Measurements from ENCODE around the gene FOXP3. TPM values are rescaled to one million over a fixed set of nuclear protein-coding genes. Genes with fewer than 3 reads are reported as not detected.

Gene FOXP3
- polyA plus RNA-seq, 4 donors: 0.47 to 1.2 (median 1.00) TPM

DNA sequence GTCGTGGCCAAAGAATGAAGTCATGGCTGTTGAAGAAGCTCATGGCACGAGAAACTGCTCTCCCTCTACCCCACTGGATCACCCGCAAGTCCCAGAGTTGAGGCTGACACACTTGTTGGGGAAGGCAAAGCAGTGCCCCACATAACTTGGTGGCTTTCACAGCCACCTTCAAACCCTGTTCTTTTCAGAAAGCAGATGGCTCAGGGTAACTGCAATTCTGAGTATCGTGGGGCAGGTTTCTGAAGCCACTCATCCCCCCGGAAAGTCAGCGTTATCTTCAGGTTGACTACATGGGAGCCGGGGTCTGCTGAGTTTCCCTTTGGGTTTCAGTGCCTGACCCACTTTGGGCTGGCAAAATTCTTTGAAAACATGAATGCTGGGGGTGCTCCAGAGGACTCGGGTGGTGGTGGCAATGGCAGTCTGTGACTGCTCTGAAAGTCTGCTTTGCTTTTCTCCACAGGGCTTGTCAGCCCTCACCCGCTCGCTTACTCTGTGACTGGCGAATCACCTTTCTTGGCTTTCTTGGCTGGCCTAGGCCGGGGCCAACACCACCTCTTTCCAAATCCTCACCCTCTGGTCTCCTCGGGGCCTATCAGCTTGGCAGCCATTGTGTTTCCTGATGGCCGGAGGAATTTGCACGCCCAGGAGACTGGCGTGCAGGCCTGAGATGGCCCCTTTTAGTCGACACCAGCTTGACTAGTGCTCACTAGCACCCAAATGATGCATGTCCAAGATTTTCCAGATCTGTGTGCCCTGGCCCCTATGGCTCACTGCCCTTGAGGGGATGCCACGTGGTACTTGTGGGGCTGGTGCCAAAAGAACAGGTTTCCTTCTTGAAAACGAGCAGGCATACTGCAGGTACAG lies 12.4 kb upstream of the FOXP3 start:
- DNase-seq (ENCODE audit: low read depth in 4 of 4, low spot score in 2 of 4): no peak

DNA sequence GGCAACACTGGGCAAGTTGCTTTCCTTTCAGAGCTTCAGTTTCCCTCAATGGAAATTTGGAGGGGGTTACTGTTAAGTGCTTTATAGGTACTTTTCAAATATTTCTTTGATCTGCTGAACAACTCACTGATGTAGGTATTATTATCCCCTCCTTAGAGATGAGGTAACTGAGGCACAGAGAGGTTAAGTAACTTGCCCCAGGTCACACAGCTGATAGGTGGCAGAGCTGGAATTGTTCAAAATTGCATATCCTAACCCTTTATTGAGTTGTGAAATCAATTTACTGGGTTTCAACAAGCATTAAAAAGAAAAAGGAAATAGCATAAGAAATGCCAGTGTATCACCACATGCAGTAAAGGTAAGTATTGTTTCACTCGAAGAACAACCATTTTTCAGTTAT lies 11.7 kb upstream of the FOXP3 start:
- no peak for DNase-seq (ENCODE audit: low read depth in 4 of 4, low spot score in 2 of 4)

DNA sequence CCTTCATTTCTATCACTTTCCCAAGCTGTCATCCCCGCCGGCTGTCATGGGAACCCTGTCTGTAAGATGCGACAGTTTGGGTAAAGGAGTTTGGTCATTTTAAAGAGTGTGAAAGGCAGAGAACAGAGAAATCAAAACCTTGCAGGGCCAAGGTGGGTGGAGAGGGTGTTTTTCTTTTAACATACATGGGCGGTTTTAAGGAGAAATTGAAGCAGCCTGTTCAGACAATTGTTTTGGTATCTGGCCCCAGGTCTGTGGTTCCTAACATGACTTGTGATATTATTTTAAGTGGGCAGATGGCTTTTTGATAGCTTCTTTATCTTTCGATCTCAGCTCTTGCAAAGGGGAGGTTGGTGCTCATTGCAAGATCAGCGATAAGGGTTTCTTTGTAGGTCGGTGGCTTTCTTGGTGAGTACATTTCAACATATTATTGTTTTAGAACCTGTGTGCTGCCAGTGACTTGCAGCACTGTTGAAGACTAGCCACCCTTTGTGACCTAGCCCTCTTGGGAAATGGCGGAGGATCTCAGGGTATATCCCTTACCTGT lies 8.7 kb upstream of the FOXP3 start:
- no peak for DNase-seq (ENCODE audit: low read depth in 4 of 4, low spot score in 2 of 4)

DNA sequence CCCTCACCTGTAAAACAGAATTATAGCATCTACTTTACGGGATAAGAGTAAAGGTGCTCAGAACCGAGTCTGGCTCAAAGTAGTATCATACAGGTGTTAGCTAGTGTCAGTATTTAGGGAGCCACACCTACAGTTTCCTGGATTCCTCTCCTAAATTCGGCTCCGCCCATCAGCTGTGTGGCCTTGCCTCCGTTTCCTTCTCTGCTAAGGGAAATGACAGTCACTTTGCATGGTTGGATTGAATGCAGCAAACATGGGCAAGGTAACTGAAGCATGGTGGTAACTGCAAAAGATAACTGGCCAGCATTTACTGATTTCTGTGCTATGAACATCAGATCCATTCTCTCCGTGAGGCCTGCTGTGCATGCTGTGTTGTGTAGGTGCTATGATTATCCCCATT lies 7.9 kb upstream of the FOXP3 start:
- no peak for DNase-seq (ENCODE audit: low read depth in 4 of 4, low spot score in 2 of 4)

DNA sequence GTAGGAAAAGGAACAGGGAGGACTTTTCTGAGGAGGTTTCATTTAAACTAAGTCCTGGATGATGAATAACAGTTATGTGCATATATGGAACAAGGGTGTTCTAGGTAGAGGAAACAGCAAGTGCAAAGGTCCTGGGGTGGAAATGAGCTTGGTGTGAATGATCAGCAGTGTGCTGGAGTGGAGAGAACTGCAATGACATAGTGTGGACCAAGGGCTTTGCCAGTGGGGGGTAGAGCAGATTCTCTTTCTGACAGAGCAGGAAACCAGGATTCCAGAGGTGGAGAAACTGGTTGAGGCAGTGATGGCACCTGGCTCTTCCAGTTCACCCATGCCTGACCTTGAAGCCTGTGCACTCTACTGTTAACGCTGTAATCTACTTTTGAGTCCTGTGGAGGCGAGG lies 6.8 kb upstream of the FOXP3 start:
- DNase-seq (ENCODE audit: low read depth in 4 of 4, low spot score in 2 of 4): no peak

DNA sequence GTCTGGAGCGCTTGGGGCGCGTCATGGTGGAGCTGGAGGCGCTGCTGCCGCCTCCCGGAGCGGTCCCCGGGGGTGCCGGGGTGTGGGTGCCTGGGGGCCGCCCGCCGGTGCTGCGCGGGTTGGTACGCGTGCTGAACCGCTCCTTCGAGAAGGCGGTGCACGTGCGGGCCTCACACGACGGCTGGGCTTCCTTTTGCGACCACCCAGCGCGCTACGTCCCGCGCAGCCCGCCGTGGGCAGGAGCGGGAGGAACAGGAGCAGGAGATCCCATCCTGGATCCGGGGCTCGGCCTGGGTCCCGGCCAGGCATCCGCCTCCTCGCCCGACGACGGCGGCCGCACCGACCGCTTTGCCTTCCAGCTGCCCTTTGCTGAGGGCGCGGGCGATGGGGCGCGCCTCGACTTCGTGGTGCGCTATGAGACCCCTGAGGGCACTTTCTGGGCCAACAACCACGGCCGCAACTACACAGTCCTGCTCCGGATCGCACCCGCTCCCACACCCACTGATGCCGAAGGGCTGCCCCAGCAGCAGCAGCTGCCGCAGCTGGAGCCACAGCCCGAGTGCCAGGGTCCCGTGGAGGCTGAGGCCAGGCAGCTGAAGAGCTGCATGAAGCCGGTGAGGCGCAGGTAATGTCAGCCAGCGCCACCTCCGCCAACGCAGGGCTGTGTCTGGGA lies 5.9 kb upstream of the FOXP3 start:
- no peak for DNase-seq (ENCODE audit: low read depth in 4 of 4, low spot score in 2 of 4)

DNA sequence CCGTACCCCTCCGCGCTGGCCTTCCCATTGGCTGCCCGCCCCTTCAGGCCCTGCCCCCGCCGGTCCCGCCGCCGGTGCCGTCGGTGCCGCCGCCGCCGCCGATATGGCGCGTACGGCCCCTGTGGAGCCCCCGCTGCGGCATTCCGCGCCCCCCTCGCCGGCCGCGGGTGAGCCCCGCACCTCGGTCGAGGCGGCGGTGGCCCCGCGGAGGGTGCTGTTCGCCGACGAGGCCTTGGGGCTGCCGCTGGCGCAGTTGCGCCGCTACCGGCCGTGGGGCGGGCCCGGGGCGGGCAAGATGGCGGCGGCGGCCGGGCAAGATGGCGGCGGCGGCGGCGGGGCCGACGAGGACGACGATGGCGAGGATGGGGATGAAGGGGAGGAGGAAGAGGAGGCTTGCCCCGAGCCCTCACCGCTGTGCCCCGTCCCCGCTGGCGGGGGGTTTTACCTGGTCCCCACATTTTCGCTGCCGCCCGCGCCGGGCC lies 5.3 kb upstream of the FOXP3 start, which contains the start of gene PPP1R3F:
Gene PPP1R3F, plus strand, starts transcription at position 27 of the 482 bp plus-strand sequence. Its CDS starts 77 bp downstream, at position 104.
- DNase-seq (ENCODE audit: low read depth in 4 of 4, low spot score in 2 of 4): no peak

DNA sequence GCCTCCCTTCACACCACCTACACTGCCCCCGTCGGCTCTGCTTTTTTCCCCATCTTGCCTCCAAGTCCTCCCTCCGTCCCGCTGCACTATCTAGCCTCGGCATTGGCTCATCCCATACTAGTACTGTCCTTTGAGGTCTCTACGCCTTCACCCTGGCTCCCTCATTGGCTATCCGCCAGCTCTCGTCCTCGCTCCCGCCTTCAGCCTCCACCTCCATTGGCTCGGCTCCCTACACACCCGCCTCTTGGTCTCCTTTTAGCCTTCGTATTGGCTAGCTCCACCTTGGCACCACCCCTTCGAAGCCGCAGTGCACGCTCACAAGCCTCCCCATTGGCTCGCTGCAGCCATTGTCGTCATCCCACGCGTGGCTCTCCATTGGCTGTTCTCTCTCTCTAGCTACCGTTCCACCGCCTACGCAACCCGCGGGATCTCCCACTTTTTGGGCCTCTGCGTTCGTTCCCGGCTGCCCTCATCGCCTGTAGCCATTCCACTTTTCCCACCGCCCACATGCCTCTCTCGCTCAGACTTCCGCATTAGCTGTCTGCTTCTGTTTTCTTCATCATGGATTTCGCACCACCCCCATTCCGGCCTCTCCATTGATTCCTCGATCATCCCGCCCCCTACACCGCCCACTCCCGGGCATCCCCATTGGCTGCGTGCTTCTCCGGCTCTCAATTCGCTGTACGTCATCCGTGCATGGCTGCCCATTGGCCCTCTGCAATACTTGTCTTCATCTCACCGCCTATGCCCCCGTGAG lies 4.7 kb upstream of the FOXP3 start:
- DNase-seq (ENCODE audit: low read depth in 4 of 4, low spot score in 2 of 4): peak; percentile 86 to 93 (median 90)

DNA sequence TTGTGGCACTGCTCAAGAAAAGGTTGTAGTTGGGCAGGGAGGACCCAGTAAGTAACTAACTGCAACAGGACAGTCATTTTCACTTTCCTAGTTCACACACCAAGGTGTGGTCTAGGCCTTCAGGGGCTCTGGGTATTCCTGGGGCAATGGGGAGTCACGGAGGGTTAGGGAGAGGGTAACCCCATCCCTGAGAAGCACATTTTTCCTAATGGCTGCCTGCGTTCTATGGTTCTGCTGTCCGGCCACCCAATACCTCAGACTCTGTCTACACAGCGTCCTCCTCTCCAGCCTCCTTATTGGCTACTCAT lies 4.1 kb upstream of the FOXP3 start:
- DNase-seq (ENCODE audit: low read depth in 4 of 4, low spot score in 2 of 4): no peak

DNA sequence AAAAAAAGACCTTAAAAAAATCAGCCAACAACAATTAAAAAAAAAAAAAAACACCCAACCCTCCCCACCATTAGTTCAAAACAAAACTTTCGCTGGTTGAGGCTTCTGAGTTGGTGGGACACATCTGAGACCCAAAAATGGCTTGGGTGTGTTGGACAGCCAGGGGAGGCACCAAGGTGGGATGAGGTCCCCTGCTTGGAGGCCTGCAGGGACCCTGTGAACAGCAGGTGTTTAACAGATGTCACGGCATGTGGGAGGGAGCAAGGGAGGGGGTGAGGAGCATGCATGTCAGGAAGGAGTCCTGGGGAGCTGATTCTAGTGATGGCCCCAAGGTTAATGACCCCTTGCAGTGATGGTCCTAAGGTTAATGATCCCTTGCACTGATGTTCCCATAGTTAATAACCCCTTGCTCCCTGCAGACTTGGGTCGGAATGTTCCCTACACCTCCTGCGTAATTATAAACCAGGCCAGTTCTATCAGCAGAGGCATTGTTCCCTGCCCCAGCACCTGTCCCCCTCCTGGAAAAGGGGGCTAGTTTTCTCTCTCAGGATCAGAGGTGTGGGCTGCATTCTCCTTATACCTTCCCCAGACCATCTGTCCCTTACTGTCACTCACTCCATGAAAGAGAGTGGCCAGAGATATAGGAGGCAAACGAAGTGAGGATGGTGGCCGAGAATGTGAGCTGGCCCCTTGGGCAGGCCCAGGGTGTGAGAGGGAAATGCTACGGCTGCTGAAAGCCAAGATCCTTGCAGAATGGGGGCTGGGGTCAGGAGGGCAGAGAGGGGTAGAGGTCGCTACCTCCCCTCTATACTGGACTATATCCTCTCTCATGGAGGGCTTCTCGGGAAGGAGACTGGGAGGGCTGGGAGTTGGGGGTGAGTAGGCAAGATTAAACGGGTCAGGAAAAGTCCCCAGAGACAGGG lies 2.3 kb upstream of the FOXP3 start:
- DNase-seq (ENCODE audit: low read depth in 4 of 4, low spot score in 2 of 4): no peak

DNA sequence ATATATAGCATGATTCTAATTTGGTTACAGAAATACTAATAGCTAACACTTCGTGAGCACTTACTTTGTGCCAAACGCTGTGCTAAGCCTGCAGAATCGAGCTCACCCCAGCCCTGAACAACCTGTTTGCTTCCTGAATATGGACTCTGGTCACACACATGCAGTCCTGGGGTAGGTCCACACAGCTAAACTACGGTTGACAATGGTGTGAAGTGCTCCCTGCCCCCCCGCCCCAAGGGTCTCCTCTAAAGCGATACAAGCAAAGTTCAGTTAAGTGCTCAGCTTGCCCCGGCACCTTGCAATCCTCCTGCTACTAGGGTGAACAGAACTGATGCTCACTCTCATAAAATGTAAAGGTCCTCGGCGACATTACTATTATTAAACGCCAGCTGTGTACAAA lies 879 bp downstream of the FOXP3 start:
- no peak for DNase-seq (ENCODE audit: low read depth in 4 of 4, low spot score in 2 of 4)

DNA sequence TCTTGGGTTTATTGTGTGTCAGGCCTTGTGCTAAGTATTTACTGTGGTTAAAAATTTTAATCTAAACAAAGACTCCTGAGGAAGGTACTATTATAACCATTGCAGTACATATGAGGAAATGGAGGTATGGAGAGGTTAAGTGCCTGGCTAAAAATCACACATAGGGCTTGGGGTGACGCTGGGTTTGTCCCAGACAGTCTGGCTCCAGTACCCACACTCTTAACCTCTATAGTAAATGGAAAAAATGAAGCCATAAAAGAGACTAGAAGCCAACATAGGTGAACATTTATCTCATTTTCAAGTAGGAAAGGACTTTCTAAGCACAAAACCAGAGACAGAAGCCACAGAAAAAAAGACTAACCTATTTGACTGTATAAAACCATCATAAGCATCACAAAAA lies 1.9 kb downstream of the FOXP3 start:
- no peak for DNase-seq (ENCODE audit: low read depth in 4 of 4, low spot score in 2 of 4)

DNA sequence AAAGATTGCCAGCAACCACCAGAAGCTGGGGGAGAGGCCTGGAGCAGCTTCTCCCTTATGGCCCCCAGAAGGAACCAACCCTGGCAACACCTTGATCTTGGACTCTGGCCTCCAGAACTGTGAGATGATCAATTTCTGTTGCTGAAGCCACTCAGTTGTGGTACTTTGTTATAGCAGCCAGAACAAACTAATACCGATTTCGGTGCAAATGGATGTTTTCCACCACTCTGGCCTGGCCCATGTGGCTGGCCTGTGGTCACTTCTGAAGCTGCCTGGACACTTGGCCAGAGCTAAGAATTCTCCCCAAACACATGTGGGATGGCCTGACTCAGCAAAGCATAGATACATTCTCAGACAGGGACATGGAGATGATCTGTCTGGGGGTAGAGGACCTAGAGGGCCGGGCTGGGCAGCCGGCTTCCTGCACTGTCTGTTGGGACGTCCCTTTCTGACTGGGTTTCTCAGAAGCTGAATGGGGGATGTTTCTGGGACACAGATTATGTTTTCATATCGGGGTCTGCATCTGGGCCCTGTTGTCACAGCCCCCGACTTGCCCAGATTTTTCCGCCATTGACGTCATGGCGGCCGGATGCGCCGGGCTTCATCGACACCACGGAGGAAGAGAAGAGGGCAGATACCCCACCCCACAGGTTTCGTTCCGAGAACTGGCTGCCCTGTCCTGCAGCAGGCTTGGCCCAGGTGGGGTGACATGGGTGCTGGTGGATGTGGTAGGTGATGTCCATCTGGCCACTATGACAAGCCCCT lies 4.1 kb downstream of the FOXP3 start:
- DNase-seq (ENCODE audit: low read depth in 4 of 4, low spot score in 2 of 4): no peak

DNA sequence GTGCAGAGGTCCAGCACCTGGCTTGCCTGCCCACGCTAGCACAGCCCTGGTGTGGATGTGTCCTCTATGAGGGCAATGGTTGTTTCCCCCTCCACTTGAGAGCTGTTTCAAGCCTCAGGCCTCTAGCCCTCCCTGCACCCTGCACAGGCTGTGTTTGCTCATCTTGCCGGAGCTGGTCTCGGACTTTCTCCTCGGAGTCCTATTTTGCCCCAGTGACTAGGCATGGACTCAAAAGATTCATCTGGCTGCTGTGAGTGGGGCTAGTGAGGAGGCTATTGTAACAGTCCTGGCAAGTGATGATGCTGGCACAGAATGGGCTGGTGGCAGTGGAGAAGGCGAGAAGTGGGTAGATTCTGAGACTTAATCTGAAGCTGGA lies 5.8 kb downstream of the FOXP3 start:
- no peak for DNase-seq (ENCODE audit: low read depth in 4 of 4, low spot score in 2 of 4)

DNA sequence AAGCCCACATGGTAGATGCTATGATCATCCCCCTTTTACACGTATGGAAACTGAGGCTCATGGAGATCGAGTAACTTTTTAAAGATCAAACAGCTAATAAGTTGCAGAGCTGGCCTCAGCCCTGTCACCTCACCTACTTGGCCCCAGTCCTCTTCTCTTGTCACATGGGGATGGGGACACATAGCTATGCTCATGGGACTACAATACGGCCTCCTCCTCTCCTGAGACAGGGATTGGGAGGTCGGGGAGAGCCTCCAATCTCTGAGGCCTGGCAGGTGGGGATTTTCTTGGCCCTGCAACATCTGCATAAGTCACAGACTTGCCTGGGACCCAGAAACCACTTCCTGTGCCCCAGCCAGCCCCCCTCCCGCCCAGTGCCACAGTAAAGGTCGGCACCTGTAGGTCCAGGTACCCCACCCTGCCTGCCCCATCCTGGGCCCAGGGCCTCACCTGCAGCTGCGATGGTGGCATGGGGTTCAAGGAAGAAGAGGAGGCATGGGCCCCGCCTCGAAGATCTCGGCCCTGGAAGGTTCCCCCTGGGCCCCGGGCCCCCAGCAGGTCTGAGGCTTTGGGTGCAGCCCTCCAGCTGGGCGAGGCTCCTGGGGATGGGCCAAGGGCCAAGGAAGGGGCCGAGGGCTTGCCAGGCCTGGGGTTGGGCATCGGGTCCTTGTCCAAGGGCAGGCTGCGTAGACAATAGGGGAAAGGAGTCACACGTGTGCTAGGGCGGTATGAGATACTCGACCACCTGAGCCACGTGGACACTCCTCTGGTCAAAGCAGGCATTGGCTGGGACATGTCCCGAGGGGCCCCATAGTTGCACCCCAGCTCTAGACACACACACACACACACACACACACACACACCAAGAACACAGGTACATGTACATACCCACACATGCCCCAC lies 6.4 kb downstream of the FOXP3 start:
- no peak for DNase-seq (ENCODE audit: low read depth in 4 of 4, low spot score in 2 of 4)

DNA sequence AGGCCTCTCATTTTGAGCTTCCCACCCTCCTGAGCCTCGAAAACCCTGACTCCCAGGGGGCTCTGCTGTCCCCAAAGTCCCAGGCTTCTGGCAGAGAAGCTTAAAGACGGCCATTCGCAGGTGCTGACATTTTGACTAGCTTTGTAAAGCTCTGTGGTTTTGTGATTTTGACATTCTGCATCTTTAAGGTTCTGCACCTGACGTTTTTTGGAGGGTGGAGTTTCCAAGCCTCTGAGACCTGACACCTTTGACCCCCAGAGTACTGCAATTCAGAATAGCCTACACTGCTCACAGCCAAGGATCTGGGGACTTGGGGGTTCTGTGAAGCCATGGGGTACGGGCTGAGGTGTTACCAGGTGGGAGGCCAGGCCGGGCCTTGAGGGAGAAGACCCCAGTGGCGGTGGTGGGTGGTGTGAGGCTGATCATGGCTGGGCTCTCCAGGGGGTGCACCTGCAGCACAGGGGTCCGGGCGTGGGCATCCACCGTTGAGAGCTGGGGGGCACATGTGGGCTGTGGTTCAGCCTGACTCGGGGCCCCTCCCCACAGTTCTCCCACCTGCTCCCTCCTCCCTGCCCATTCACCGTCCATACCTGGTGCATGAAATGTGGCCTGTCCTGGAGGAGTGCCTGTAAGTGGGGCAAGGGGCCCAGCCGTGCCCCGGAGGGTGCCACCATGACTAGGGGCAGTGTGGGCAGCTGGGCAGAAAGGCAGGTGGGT lies 7.3 kb downstream of the FOXP3 start:
- no peak for DNase-seq (ENCODE audit: low read depth in 4 of 4, low spot score in 2 of 4)

DNA sequence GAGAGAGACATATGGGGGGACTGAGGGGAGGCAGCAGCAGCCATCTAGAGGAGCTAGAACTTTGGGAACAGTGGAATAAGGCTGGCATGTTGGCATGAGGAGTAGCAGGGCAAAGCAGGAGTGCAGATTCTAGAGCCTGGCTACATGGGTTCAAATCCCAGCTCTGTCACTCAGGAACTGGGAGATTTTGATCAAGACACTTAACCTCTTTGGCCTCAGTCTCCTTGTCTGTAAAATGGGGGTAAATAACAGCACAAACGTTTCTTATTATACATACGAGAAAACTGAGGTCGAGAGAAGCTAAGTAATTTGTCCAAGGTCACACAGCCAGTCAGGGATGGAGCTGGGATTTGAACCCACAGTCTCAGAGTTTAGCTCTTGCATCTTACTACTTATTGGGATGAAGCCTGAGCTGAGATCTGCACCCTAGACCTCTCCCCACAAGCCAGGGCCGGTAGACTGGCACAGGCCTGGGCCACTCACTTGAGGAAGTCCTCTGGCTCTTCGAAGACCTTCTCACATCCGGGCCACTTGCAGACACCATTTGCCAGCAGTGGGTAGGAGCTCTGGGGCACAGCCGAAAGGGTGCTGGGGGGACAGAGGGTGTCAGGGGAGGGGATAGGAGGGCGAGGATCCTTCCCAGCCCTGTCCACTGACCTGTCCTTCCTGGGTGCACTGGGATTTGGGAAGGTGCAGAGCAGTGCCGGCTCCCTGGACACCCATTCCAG lies 8.1 kb downstream of the FOXP3 start:
- DNase-seq (ENCODE audit: low read depth in 4 of 4, low spot score in 2 of 4): no peak

Data from left renal cortex interstitium (tissue), 4 donors.